ENCODE results near the gene PUS1.

The PUS1 gene

GRCh38 chr12:131903270-131904255, 25.5 kb upstream of the PUS1 start:
- peak; percentile 17 for DNase-seq

GRCh38 chr12:131904346-131904745, 24.7 kb upstream of the PUS1 start:
- no peak for DNase-seq

GRCh38 chr12:131905081-131905629, 23.9 kb upstream of the PUS1 start:
- DNase-seq = no peak

GRCh38 chr12:131905630-131906091, 23.4 kb upstream of the PUS1 start:
- DNase-seq = peak; percentile 13

DNA sequence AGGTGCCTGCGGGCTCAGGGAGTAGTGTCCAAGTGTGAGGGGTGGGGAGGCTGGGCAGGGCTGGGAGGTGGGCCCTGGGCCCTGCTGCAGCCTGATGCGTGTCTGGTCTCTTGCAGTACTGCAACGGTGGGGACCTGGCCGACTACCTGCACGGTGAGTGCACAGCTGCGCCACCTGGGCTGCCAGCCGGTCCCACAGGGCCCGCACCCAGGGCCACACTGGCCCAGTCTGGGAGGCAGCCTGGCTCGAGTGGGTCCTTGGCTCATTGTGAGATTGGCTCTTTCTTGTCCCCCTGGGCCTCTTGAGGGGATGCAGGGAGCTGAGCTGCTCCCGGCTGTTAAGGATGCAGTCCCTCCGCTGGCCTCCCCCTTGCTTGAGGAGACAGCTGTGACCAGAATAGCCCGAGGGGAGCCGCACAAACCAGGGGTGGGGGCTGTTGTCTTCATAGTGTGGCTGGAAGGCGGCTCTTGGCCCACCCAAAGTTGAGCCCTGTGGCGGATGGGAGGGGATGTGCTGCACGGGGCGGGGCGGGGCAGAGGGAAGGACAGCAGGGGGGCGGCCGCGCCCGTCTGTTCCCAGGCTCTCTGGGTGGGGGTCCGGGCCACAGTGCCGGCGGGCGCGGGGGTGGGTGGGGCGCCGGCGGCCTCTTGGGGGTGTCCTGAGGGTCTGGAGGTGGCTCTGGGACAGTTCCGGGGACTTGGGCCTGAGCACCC, 21.5 kb upstream of the PUS1 start:
- no peak for DNase-seq

- DNase-seq = no peak
These were observed 20.7 kb upstream of the PUS1 start for GRCh38 chr12:131908092-131909080.

DNA sequence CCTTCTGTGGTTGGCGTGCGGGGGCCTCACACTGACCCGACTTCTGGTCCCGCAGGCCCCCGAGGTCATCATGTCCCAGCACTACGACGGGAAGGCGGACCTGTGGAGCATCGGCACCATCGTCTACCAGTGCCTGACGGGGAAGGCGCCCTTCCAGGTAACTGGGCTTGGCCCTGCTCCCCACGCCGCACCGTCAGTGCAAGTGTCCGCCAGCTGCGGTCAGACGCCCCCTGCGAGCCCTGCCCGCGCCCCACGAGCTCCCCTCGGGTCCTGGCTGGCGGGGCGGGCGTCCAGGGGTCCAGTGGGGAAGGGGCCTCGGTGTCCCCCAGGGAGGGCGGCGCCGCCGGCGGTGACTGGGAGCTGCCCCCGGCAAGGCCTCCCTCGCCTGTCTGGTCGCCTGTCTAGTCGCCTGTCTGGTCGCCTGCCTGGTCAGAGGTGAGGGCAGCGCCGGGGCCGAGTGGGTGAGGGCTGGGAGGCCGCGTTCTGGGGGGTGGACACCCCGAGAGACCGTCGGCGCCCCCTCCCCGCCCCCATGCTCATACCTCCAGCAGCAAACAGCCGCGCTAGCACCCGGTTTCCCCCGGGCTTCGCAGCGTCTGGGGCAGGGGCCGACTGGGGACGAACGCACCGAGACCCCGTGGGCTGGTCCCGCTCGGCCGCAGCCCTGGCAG, 19.9 kb upstream of the PUS1 start:
- no peak for DNase-seq

- no peak for DNase-seq
These were observed 19.3 kb upstream of the PUS1 start for GRCh38 chr12:131909752-131910219.

DNA sequence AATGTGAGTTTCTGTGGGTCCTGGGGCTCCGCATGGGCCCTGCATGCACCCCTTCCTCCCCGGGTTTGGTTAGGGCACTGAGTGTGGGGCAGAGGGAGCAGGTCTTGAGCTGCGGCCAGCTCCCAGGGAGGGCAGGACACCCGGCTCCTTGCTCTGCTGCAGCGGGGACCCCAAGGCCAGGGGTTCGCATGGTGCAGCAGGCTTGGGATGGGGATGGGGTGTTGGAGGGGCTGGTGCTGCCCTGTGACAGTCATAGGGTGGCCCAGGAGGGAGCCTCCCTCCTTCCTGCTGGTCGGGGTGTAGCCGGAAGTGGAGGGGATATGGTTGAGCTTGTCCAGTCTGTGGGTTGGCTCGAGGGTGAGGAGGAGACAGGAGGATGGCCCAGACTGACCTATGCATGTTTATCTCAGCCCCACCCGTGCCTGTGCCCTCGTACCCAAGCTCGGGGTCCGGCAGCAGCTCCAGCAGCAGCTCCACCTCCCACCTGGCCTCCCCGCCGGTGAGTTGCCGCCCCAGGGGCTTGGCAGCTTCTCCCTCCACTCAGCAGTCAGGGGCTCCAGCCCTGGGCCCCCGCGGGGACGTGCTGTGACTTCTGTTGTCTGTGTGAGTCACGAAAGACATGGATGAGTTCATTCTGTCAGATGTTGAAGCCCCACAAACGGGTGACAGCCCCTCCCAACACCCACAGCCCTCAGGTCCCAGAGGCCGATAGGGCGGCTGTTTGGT, 18.6 kb upstream of the PUS1 start:
- DNase-seq = no peak

DNA sequence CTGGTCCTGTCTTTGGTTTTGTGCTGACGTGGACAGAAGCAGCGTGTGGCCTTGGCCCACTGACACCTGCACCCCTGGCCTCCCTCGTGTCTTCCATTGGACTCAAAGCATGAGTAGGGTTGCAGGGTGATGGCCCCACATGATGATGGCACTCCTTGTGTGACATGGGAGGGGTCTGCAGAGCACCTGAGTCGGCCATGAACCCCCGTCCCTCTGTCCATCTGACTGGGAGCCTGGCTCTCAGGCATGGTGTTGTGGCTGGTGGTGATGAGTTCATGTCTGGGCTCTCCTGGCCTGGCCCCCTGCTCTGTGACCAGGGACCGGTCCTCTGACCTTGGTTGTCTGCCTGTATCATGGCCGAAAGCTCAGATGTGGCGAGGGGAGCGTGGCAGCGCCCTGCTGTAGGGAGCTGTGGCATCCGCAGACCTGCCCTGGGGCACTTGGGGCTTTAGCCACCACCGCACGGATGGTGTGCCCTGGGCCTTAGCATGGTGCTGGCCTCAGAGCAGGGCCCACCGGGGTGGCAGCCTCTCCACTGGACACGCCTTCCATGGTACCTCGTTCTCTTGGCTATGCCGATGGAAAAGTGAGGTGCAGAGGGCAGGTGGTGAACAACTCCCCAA, 17.9 kb upstream of the PUS1 start:
- no peak for DNase-seq

- no peak for DNase-seq
These were observed 17.1 kb upstream of the PUS1 start for GRCh38 chr12:131911851-131912477.

DNA sequence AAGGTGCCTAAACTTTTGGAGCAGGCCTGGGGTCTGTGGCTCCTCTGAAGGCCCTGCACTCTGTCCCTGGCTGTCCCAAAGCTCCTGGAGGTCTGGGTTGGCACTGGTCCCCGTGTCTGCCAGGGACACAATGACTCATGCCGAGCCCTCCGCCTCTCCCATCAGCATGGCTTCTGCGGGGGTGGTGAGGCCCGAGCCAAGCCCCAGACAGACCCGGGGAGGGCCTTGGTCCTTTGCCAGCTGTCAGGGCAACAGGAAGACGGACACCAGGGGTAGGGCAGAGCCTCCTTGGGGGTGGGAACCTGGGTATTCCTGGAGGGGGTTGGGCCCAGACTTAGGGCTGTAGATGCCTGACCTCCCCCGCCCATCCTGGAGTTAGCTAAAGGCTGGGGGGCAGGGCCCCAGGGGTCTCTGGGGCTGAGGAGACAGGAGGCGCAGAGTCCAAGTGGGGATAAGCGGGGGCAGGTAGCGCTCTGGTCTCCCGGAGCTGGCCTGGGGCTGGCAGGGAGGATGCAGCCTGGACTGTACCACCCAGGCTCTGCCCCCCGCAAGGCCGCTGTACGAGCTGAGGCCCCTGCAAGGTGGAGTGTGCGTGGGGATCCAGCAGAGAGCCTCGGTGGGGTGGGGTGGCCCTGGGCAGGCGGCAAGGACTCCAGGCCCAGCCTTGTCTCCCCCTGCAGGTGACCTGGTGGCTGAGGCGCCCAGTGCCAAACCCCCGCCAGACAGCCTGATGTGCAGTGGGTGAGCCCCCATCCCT, 16.4 kb upstream of the PUS1 start:
- peak; percentile 71 for DNase-seq

DNA sequence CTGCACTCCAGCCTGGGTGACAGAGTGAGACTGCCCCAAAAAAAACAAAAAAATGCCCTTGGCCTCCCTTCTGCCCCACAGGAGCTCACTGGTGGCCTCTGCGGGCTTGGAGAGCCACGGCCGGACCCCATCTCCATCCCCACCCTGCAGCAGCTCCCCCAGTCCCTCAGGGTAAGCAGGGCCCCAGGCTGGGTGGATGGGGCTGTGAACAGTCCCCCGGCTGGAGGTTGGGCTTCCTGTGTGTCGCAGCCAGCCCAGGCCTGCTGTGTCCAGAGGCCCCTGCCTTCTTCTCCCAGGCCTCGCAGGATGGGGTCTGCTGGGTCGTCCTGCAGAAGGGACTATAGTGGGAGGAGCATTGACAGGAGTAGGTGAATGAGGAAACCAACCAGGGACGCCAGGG, 15.4 kb upstream of the PUS1 start:
- no peak for DNase-seq

GRCh38 chr12:131914179-131914702, 14.8 kb upstream of the PUS1 start:
- no peak for DNase-seq

GRCh38 chr12:131915000-131915689, 13.9 kb upstream of the PUS1 start:
- DNase-seq = no peak

- DNase-seq = no peak
These were observed 13.3 kb upstream of the PUS1 start for GRCh38 chr12:131915823-131916222.

- DNase-seq = no peak
These were observed 12.6 kb upstream of the PUS1 start for GRCh38 chr12:131916306-131917138.
